Testis (tissue), 3 donors: Measurements from ENCODE around the gene CTNNA2. TPM values are rescaled to one million over a fixed set of nuclear protein-coding genes. Genes with fewer than 3 reads are reported as not detected.

Source experiments
- DNase-seq: peaks from one replicate; pipeline ENCODE4 v3.0.0-alpha.2; 2019
- H3K27ac ChIP-seq, 2 donors: fragments of 200-600 bp; sonication (generic); one replicate each; pipeline ENCODE4 v1.5.1; 2019
- H3K27me3 ChIP-seq: fragments of 200-600 bp; sonication (generic); one replicate; pipeline ENCODE4 v1.5.1; 2019
- H3K36me3 ChIP-seq: fragments of 200-600 bp; sonication (generic); one replicate; pipeline ENCODE4 v1.5.1; 2017; ENCODE audit warnings: low read depth; ENCODE audit errors: missing control alignments
- H3K4me1 ChIP-seq: fragments of 200-600 bp; sonication (generic); one replicate; pipeline ENCODE4 v1.5.1; 2019
- H3K4me3 ChIP-seq, 2 donors: fragments of 200-600 bp; sonication (generic); one replicate each; pipeline ENCODE4 v1.5.1; 2017 to 2019
- H3K9me3 ChIP-seq: fragments of 200-600 bp; sonication (generic); one replicate; pipeline ENCODE4 v1.5.1; 2017
- POLR2A ChIP-seq: fragments of 450-650 bp; IDR thresholded peaks from one replicate; pipeline ENCODE4 v1.6.1; 2017; ENCODE audit warnings: antibody characterized with exemption, mild to moderate bottlenecking, moderate library complexity
- WGBS, 2 donors: methylation state at CpG; one replicate each; pipeline ENCODE4 v1.1.5; 2018; 5-methylcytosine and 5-hydroxymethylcytosine counted together
- intact Hi-C: fragments of 100-400 bp; cut with DNase I; formaldehyde crosslinking; loops from one replicate; pipeline ENCODE4 v1.15.1; 2023; ENCODE audit warnings: low total_unique reads
- polyA plus RNA-seq: library from polyadenylated mRNA; stranded (reverse); fragments of 350-450 nt; fragmentation: Illumina TruSeq; extraction: RNeasy Lipid Tissue Mini Kit (QIAGEN cat#74804); gene quantifications from one replicate; pipeline ENCODE4 v1.2.3, GENCODE V29; 2014; ENCODE audit warnings: low read depth, low replicate concordance; ENCODE audit not compliant: insufficient read depth
- total RNA-seq, 2 donors: library from RNA; depleted of rRNA; stranded (reverse); fragments of >200 nt; gene quantifications; one replicate each; pipeline ENCODE4 v1.2.3, GENCODE V29; 2016
- TF ChIP-seq, protein P1 (sequence below), 3 experiments: fragments of 450-650 bp in 2 of 3; fragments of 200-600 bp in 1 of 3; sonication (generic) in 1 of 3; IDR thresholded peaks; one replicate each; pipeline ENCODE4 v1.5.1; 2016 to 2019; ENCODE audit warnings: antibody characterized with exemption in 3 of 3, mild to moderate bottlenecking in 2 of 3, moderate library complexity in 1 of 3

Gene CTNNA2
- total and polyA plus RNA-seq, 3 donors from 2014 or later = 36.8 to 44.5 (median 43.4) TPM

DNA sequence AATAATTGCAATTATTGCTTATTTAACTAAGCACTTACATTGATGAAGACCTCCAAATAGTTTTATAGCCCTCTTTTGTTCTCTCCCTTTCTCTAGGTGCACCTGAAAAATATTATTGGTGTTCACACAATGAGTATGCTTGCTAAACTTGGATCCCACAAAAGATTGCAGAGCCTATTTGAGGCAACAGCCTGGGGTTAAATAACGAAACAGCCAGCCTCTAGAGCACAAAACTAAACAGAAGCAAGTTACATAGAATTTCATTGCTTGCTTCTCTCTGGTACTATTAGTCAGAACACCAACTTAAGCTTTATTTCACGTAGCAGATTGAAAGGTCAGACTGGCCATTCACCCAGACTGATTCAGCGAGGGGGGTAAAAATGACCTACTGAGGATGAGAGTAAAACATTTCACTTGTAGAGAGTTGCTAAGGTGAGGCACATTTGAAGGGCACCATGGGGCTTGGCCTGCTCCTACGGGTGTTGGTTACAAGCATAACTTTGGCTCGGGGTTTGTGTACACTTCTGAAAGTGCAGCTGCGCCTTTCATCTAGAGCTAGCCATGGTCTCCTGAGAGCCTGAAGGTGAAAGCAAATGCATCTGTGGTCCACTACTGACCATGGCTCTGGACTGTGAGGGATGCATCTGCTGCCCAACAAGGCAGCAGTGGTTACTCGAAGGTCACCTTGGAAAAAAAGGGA lies 1016.8 kb downstream of the CTNNA2 start:
- TF ChIP-seq, protein P1, sequence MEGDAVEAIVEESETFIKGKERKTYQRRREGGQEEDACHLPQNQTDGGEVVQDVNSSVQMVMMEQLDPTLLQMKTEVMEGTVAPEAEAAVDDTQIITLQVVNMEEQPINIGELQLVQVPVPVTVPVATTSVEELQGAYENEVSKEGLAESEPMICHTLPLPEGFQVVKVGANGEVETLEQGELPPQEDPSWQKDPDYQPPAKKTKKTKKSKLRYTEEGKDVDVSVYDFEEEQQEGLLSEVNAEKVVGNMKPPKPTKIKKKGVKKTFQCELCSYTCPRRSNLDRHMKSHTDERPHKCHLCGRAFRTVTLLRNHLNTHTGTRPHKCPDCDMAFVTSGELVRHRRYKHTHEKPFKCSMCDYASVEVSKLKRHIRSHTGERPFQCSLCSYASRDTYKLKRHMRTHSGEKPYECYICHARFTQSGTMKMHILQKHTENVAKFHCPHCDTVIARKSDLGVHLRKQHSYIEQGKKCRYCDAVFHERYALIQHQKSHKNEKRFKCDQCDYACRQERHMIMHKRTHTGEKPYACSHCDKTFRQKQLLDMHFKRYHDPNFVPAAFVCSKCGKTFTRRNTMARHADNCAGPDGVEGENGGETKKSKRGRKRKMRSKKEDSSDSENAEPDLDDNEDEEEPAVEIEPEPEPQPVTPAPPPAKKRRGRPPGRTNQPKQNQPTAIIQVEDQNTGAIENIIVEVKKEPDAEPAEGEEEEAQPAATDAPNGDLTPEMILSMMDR (IDR thresholded peaks at IDR 0.05) = no peak
- TF ChIP-seq POLR2A = no peak
- Histone ChIP-seq H3K36me3 (no peaks in the 10 kb centered on the region), H3K27ac (no peak overlapping the region), H3K9me3 (no peaks in the 10 kb centered on the region), H3K27me3 (no peaks in the 10 kb centered on the region), H3K4me3 (no peak overlapping the region), H3K4me1 (no peaks in the 10 kb centered on the region)
- WGBS, 2 donors = 92 to 93% methylated on average over 6 to 7 of the region's 7 CpGs
- no peak for DNase-seq
- intact Hi-C loops = no loop called here

DNA sequence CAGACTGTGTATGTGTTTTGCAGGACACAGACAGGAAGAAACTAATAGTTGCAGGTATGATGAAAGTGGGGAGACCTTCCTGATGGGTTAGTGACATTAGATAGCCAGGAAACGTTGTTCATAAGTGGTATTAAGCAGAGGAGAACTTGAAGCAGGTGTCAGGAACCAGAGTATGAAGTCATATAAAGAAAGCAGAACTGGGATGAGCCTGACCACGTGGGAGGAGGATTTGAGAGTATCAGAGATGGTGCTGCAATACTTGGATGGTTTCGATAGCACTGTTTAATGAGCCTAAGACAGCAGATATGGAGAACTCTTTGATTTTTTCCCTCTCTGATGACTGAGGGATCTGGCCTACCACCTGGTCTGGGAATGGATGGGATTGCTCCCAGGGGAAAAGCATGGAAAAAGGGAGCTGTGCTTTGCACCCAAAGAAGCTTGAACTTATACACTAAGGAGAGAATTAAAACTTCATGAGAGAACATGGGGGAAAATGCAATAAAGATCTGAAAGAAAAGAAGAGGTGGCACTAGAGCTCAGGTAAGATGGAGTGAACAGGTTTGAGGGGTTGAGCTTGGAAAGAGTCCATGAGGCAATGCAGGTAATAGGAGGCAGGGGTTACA lies 1017.7 kb downstream of the CTNNA2 start:
- TF ChIP-seq, protein P1 (IDR thresholded peaks at IDR 0.05) = no peak
- TF ChIP-seq POLR2A = no peak
- no peak overlapping the region for H3K4me3 ChIP-seq
- intact Hi-C loops = no loop called here
- no peak overlapping the region for H3K27ac ChIP-seq
- 61 to 64% methylated on average over 3 of the region's 3 CpGs for WGBS, 2 donors
- H3K27me3 ChIP-seq = no peaks in the 10 kb centered on the region
- no peaks in the 10 kb centered on the region for H3K9me3 ChIP-seq
- DNase-seq = no peak
- H3K36me3 ChIP-seq = no peaks in the 10 kb centered on the region
- H3K4me1 ChIP-seq = no peaks in the 10 kb centered on the region

DNA sequence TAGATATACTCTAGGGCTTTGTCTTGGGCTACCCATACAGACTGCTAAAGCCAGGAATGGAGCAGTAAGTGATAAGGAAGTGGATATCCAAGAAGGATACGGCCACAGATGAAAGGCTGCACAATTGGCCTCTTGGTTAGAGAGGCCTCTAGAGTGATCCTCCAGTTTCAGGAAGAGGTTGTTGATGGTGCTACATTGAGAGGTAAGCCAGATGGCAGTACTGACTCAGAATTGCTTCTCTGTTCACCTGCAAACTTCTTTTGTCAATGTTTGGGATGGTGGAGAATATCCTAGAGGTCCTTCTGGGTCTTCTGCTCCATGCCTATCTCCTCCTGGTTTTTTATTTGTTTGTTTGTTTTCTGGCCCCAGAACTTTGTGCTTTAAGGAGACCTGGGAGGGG lies 1018.5 kb downstream of the CTNNA2 start:
- H3K27me3 ChIP-seq = no peaks in the 10 kb centered on the region
- WGBS, 2 donors = 97 to 100% methylated on average over 1 of the region's 1 CpG

DNA sequence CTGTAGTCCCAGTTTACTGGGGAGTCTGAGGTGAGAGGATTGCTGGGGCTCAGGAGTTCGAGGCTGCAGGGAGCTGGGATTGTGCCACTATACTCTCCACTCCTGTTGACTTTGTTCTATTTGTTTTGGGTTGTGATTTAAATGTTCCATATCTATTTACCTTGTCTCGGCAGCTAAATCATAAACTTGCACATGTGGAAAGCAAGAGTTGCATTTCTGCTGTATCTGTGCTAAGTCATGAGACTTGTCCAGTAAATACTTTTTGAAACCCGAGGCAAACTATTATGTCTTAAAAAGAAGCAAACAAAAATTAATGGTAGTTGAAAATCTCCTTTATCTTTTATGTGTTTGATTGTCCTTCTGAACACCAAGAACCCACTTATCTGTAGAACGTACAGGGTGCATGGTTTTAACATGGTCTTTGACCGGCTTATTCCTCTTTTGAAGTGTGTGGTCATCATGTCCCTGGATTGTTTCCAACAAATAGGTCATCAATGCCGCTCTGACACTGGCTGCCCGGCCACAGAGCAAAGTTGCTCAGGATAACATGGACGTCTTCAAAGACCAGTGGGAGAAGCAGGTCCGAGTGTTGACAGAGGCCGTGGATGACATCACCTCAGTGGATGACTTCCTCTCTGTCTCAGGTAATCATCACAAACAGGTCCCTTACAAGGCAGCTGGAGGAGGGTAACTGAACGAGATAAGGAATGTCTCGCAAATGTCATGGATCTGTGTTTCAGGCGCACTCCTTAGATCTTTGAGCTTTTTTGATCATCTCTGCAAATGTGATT lies 1032.8 kb downstream of the CTNNA2 start:
- Histone ChIP-seq H3K27ac (no peak overlapping the region), H3K4me1 (no peaks in the 10 kb centered on the region), H3K27me3 (no peaks in the 10 kb centered on the region), H3K9me3 (no peaks in the 10 kb centered on the region), H3K36me3 (no peaks in the 10 kb centered on the region), H3K4me3 (no peak overlapping the region)
- DNase-seq = no peak
- no peak for TF ChIP-seq POLR2A
- TF ChIP-seq, protein P1 (IDR thresholded peaks at IDR 0.05) = no peak
- 72 to 74% methylated on average over 13 of the region's 13 CpGs for WGBS, 2 donors
- intact Hi-C loops = no loop called here

More for the DNA sequence above, 1018.5 kb downstream of the CTNNA2 start:
- no peaks in the 10 kb centered on the region for H3K9me3 ChIP-seq
- no peaks in the 10 kb centered on the region for H3K4me1 ChIP-seq
- TF ChIP-seq, protein P1 (IDR thresholded peaks at IDR 0.05) = no peak
- no peak for TF ChIP-seq POLR2A
- intact Hi-C loops = no loop called here
- H3K36me3 ChIP-seq = no peaks in the 10 kb centered on the region
- no peak overlapping the region for H3K4me3 ChIP-seq
- H3K27ac ChIP-seq = no peak overlapping the region
- no peak for DNase-seq
